Osteocyte (in vitro differentiated cells): ENCODE measurements around the gene THSD4. TPM values are rescaled to one million over a fixed set of nuclear protein-coding genes. Genes with fewer than 3 reads are reported as not detected.

ENCODE experiments used
- DNase-seq: peaks from one replicate; pipeline ENCODE4 v3.0.0; 2021; ENCODE audit warnings: mixed read lengths; ENCODE audit not compliant: unreplicated experiment; ENCODE audit errors: extremely low spot score
- H3K27ac Mint-ChIP-seq: one replicate; pipeline ENCODE4 v1.8.0; 2021; ENCODE audit warnings: mild to moderate bottlenecking, mixed read lengths; ENCODE audit not compliant: unreplicated experiment
- H3K27me3 Mint-ChIP-seq: one replicate; pipeline ENCODE4 v1.8.0; 2021; ENCODE audit warnings: mixed read lengths; ENCODE audit not compliant: unreplicated experiment
- H3K36me3 Mint-ChIP-seq: one replicate; pipeline ENCODE4 v1.8.0; 2021; ENCODE audit warnings: mixed read lengths; ENCODE audit not compliant: unreplicated experiment
- H3K4me1 Mint-ChIP-seq: one replicate; pipeline ENCODE4 v1.8.0; 2021; ENCODE audit warnings: mixed read lengths; ENCODE audit not compliant: unreplicated experiment
- H3K4me3 Mint-ChIP-seq: one replicate; pipeline ENCODE4 v1.8.0; 2021; ENCODE audit warnings: mild to moderate bottlenecking, moderate library complexity, mixed read lengths; ENCODE audit not compliant: unreplicated experiment
- H3K9me3 Mint-ChIP-seq: one replicate; pipeline ENCODE4 v1.8.0; 2021; ENCODE audit warnings: mixed read lengths; ENCODE audit not compliant: unreplicated experiment
- CTCF ChIP-seq: fragments of 200-600 bp; sonication (generic); IDR thresholded peaks from 2 replicates; pipeline ENCODE4 v1.5.0; 2021; ENCODE audit warnings: antibody characterized with exemption, mild to moderate bottlenecking, moderate library complexity
- total RNA-seq: library from RNA; stranded (reverse); gene quantifications from 2 replicates; pipeline ENCODE4 v1.2.1, GENCODE V29; 2021

Gene THSD4
- total RNA-seq, 1 donor from 2014 or later: 5.7 TPM

- H3K36me3 Mint-ChIP-seq: no peaks in the 10 kb centered on the region
Measured at GRCh38 chr15:71386005-71386404, 270.7 kb downstream of the THSD4 start.

GRCh38 chr15:71386448-71387236, 271.4 kb downstream of the THSD4 start:
- Mint-ChIP-seq H3K4me3 (no peak overlapping the region), H3K36me3 (no peaks in the 10 kb centered on the region), H3K27me3 (peaks cover 17% of the 10 kb centered on the region), H3K4me1 (peaks cover 2% of the 10 kb centered on the region), H3K27ac (no peak overlapping the region), H3K9me3 (peaks cover 6% of the 10 kb centered on the region)
- no peak for DNase-seq
- peak; percentile 66 for TF ChIP-seq CTCF

More at GRCh38 chr15:71386005-71386404, 270.7 kb downstream of the THSD4 start:
- H3K27me3 Mint-ChIP-seq: peaks cover 17% of the 10 kb centered on the region
- H3K27ac Mint-ChIP-seq: no peak overlapping the region
- no peak for DNase-seq
- no peak overlapping the region for H3K4me3 Mint-ChIP-seq
- H3K4me1 Mint-ChIP-seq: peaks cover 2% of the 10 kb centered on the region
- peaks cover 6% of the 10 kb centered on the region for H3K9me3 Mint-ChIP-seq
- TF ChIP-seq CTCF: no peak

DNA sequence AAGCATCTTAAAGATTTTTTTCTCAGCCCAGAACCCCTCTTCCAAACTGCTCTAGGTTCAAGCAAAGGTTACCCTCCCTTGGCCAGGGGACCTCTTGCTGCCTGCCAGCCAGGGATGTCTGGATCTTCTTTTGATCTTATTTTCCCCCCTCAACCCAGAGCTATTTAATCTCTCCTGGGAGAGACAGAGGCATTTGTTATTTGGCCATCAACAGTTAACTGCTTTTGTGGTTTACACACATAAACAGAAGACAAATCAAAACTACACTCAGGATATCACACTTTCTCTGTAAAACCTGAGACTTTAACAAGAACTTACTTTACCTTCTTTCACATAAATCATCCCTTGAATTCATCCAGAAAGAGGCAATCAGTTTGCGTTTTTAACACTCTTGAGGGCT, 272.5 kb downstream of the THSD4 start:
- TF ChIP-seq CTCF: no peak
- H3K27me3 Mint-ChIP-seq: peaks cover 17% of the 10 kb centered on the region
- no peak overlapping the region for H3K4me3 Mint-ChIP-seq
- H3K36me3 Mint-ChIP-seq: no peaks in the 10 kb centered on the region
- H3K9me3 Mint-ChIP-seq: peaks cover 6% of the 10 kb centered on the region
- H3K4me1 Mint-ChIP-seq: peaks cover 2% of the 10 kb centered on the region
- H3K27ac Mint-ChIP-seq: no peak overlapping the region
- no peak for DNase-seq

GRCh38 chr15:71390096-71390495, 274.8 kb downstream of the THSD4 start:
- Mint-ChIP-seq H3K27ac (no peak overlapping the region), H3K4me3 (no peak overlapping the region), H3K9me3 (peaks cover 6% of the 10 kb centered on the region), H3K36me3 (no peaks in the 10 kb centered on the region), H3K27me3 (peaks cover 17% of the 10 kb centered on the region), H3K4me1 (peaks cover 2% of the 10 kb centered on the region)
- no peak for DNase-seq
- no peak for TF ChIP-seq CTCF

DNA sequence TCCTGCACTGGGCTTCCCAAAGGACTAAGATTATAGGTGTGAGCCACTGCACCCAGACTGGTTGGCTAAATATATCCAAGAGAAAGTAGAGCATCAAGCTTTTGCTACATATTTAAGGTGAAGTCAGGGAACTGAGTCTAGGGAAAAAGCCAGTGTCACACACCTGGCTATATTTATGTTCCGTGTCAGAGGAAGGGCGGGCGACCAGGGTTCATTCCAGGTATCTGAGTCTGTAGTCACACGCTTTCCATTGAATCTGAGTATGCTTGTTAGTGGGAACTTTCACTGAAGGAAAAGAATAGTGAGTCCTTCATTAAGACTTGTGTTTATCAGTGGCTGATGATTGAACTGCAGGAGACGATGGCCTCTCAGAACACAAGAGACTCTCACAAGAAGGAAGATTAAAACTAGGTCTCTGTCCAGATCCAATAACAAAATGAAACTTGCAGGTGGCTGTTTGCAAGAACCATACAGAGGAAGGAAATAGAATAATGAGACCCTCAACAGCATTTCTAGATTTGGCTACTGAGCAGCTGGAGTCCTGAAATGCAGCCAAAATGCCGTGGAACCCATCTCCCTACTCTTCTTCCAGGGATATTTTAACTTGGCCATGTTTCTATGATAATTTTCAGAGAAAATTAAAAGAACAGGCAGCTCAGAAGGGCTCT, 276.3 kb downstream of the THSD4 start:
- Mint-ChIP-seq H3K4me1 (peaks cover 2% of the 10 kb centered on the region), H3K27me3 (peaks cover 17% of the 10 kb centered on the region), H3K36me3 (no peaks in the 10 kb centered on the region)

More for the DNA sequence above, 276.3 kb downstream of the THSD4 start:
- no peak for TF ChIP-seq CTCF
- DNase-seq: no peak
- H3K27ac Mint-ChIP-seq: no peak overlapping the region
- peaks cover 6% of the 10 kb centered on the region for H3K9me3 Mint-ChIP-seq
- H3K4me3 Mint-ChIP-seq: no peak overlapping the region
